Measurements from ENCODE around the gene DDTL.

GRCh38 chr22:24005201-24005600 lies 38.5 kb downstream of the DDTL start, which contains the start of gene GSTT4:
- TF ChIP-seq, protein P1, sequence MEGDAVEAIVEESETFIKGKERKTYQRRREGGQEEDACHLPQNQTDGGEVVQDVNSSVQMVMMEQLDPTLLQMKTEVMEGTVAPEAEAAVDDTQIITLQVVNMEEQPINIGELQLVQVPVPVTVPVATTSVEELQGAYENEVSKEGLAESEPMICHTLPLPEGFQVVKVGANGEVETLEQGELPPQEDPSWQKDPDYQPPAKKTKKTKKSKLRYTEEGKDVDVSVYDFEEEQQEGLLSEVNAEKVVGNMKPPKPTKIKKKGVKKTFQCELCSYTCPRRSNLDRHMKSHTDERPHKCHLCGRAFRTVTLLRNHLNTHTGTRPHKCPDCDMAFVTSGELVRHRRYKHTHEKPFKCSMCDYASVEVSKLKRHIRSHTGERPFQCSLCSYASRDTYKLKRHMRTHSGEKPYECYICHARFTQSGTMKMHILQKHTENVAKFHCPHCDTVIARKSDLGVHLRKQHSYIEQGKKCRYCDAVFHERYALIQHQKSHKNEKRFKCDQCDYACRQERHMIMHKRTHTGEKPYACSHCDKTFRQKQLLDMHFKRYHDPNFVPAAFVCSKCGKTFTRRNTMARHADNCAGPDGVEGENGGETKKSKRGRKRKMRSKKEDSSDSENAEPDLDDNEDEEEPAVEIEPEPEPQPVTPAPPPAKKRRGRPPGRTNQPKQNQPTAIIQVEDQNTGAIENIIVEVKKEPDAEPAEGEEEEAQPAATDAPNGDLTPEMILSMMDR (IDR thresholded peaks at IDR 0.05) = no peak
- TF ChIP-seq, protein P2, sequence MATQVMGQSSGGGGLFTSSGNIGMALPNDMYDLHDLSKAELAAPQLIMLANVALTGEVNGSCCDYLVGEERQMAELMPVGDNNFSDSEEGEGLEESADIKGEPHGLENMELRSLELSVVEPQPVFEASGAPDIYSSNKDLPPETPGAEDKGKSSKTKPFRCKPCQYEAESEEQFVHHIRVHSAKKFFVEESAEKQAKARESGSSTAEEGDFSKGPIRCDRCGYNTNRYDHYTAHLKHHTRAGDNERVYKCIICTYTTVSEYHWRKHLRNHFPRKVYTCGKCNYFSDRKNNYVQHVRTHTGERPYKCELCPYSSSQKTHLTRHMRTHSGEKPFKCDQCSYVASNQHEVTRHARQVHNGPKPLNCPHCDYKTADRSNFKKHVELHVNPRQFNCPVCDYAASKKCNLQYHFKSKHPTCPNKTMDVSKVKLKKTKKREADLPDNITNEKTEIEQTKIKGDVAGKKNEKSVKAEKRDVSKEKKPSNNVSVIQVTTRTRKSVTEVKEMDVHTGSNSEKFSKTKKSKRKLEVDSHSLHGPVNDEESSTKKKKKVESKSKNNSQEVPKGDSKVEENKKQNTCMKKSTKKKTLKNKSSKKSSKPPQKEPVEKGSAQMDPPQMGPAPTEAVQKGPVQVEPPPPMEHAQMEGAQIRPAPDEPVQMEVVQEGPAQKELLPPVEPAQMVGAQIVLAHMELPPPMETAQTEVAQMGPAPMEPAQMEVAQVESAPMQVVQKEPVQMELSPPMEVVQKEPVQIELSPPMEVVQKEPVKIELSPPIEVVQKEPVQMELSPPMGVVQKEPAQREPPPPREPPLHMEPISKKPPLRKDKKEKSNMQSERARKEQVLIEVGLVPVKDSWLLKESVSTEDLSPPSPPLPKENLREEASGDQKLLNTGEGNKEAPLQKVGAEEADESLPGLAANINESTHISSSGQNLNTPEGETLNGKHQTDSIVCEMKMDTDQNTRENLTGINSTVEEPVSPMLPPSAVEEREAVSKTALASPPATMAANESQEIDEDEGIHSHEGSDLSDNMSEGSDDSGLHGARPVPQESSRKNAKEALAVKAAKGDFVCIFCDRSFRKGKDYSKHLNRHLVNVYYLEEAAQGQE (IDR thresholded peaks at IDR 0.05; ENCODE audit: insufficient read depth in 1 of 2, low read depth in 2 of 2, low read length in 1 of 2) = no peak

Measured in Panc1 (cell line).